Keratinocyte (primary cell): ENCODE results near the gene SYNDIG1.

ENCODE experiments used
- CTCF ChIP-seq, 3 experiments: IDR thresholded peaks in 1 of 3; conservative IDR thresholded peaks in 1 of 3; optimal IDR thresholded peaks in 1 of 3; 2 replicates in 2 of 3; 3 replicates in 1 of 3; pipeline versions ENCODE3 to v1.5.1; 2011; ENCODE audit warnings: low read length in 3 of 3, mild to moderate bottlenecking in 3 of 3, moderate library complexity in 2 of 3, control low read depth in 1 of 3, inconsistent platforms in 1 of 3; ENCODE audit not compliant: insufficient read depth in 2 of 3; ENCODE audit errors: extremely low read depth in 1 of 3
- EZH2 ChIP-seq: IDR thresholded peaks from one replicate; pipeline ENCODE4 v1.6.1; 2012; ENCODE audit warnings: inconsistent platforms, mild to moderate bottlenecking, low read length, moderate library complexity

GRCh38 chr20:24587384-24588046 is 118.1 kb downstream of the SYNDIG1 start:
- no peak for TF ChIP-seq CTCF (optimal IDR thresholded peaks at IDR 0.05 in 1 of 3, IDR thresholded peaks at IDR 0.05 in 1 of 3, conservative IDR thresholded peaks at IDR 0.05 in 1 of 3; ENCODE audit: extremely low read depth in 1 of 3, insufficient read depth in 2 of 3, low read length in 3 of 3)
- TF ChIP-seq EZH2 = no peak
